GM21447 (cell line): Measurements from ENCODE around the gene EIF2B4.

Source experiments
- ATAC-seq: cut with Tn5 transposase; IDR thresholded peaks from one replicate; pipeline ENCODE4 v1.9.1; 2021; ENCODE audit not compliant: unreplicated experiment

The EIF2B4 gene

DNA sequence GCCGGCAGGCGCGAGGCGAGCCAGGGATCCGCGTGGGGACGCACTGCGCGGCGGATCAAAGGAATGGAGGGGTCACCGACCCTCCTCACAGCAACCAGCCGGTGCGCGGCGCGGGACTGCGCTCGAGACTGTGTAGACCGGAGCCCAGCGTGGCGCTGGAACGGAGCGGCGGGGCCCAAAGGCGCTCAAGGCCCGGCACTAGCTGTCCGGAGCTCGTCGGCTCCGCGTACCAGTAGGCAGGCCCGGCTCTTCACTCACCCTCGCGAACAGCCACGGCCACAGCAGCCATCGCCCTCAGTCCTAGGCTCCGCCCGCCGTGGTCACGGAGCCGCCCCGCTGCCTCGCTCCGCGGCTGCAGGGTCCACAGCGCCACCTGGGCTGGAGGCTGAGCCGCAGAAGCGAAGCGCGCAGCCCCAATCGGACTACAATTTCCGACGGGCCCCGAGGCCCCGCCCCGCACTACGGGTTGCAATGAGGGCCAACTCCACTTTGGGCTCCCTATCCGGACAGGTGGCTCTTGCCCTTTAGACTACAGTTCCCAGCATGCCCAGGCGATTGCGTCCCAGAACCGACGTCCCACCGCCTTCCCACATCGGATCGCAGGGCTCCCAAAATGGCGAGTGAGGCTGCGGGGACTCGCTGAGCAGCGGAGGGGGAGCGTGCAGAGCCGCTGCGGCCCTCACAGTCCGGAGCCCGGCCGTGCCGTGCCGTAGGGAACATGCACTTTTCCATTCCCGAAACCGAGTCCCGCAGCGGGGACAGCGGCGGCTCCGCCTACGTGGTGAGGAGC, at the start of gene EIF2B4, which contains the start of gene SNX17:
TSS of gene EIF2B4 (minus strand) at position 313 of the 790 bp plus-strand sequence. CDS start at position 289, 24 bp downstream.
TSS of gene SNX17 (plus strand) at position 591 of the 790 bp plus-strand sequence. CDS start at position 719, 128 bp downstream.
- ATAC-seq = peak; percentile 83

DNA sequence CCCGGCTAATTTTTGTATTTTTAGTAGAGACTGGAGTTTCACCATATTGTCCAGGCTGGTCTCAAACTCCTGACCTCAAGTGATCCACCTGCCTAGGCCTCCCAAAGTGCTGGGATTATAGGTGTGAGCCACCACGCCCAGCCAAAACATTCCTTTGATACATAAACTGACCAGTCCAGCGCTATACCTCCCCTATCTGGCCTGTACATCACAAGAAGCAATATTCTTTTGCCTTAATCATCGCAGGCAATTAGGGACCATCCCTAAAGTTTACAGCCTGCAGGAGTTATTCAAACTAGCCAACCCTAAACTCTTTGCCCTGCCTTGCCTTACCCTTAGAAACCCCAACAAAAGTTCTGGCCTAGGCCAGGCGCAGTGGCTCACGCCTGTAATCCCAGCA, 46.0 kb upstream of the EIF2B4 start:
- ATAC-seq = no peak

DNA sequence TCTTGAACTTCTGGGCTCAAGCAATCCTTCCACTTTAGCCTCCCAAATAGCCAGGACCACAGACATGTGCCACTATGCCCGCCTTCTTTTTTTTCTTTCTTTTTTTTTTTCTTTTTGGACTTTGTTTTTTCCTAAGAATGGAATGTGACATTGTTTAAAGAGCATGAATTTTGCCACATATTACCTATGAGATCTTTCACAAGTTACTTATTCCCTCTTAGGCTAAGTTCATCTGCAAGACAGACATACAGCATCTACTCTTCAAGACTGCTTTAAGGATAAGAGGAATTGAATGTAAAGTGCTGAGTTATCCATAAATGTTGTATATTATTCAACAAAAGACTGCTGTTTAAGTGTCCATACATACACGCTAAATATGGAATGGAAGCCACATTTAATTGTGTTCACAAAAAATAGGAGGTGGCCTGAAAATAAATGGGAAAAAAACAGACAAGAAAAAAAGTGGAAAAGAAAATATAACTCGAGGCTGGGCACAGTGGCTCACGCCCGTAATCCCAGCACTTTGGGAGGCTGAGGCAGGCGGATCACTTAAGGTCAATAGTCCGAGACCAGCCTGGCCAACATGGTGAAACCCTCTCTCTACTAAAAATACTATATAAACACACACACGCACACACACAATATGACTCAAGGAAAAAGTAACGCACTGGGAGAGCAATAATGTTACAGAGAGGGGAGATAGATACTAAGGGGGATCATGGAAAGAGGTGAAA, 42.4 kb upstream of the EIF2B4 start:
- ATAC-seq = no peak

DNA sequence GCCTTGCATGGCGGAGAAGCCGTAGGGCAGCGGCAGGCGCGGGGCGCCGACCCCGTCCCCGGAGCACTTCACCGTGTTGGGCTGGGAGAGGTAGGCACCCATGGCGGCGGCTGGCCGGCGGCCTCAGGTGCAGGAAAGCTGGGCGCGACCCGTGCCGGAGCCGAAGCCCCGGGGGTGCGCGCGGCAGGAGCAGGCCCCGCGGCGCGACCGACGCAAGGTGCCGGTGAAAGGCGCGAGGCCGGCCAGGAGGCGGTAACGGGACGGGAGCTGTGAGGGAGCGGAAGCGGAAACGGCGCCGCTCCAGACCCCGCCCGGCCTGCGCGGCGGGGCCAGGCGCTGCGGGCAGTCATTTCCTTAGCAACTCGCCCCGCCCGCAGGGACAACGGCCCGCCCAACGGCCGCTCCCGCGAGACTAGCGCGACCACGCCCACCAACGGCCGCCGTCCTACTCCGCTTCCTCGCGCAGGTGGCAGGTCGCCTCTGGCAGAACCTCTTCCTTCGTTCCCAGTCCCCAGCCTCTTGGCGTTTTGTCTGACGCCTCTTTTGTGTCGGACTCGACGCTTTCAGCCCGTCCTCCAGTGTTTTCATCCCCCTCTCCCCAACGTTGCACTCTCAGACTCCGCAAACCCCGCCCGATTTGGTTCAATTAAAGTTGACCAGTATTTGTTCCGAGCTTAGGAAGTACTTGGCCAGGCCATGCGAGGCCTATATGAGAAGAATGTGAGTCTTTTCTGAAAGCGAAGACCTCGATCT, 39.4 kb upstream of the EIF2B4 start, which contains the start of gene PPM1G:
TSS of gene PPM1G (minus strand) at position 271 of the 753 bp plus-strand sequence. CDS start at position 102, 169 bp downstream.
- peak; percentile 95 for ATAC-seq

DNA sequence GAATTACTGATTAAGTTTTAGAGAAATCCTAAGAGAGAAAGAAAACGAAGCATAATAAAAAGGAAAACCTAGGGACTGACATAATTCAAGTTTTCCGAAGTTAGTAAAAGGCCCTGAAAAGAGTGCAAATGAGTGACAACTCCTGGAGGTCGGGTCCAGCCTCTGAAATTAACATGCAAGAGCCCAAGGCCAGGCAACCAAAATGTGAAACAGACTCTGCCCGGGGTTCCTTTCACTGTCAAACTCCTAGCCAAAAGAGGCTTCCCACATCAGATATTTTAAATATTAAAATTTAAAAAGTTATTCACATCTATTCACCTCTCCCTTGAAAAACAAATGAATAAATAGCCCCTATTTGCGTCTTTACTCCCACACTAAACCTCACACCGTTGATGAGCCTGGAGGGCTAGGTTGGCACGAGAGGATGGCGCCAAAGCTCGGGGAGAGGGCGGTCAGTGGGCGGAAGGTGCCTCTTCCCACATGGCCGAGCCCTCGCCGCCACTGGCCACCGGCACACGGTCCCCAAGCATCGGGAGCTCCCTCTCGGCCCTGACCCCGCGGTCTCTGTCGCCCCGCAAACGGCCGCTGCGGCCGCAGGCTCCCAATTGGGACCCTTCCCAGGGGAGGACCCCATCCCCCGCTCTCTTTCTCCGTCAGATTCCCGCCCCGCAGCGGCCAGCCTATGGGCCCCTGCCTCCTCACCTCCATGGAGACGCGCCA, 38.6 kb upstream of the EIF2B4 start:
- ATAC-seq = peak; percentile 36

DNA sequence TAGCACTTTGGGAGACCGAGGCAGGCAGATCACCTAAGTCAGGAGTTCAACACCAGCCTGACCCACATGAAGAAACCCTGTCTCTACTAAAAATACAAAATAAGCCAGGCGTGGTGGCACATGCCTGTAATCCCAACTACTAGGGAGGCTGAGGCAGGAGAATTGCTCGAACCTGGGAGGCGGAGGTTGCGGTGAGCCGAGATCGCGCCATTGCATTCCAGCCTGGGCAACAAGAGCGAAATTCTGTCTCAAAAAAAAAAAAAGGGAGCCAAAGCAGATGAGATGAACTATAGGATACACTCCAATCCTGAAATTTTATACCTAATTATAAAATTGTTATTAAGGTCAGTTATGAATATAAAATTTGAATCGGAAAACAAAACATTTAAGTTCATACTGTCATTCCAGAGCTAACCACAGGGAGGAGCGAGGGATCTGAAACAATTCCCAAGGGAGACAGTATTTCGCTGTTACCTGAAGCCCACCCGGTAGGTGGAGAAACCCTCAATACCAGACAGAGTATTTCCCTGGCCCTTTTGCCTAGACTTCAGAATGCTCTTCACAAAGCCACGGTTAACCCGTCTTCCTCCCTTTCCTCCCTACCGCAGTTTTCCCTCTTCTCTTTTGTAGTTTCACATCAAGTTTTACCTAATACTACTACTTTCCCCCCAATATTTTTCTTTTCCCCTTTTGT, 37.8 kb upstream of the EIF2B4 start:
- ATAC-seq = no peak

DNA sequence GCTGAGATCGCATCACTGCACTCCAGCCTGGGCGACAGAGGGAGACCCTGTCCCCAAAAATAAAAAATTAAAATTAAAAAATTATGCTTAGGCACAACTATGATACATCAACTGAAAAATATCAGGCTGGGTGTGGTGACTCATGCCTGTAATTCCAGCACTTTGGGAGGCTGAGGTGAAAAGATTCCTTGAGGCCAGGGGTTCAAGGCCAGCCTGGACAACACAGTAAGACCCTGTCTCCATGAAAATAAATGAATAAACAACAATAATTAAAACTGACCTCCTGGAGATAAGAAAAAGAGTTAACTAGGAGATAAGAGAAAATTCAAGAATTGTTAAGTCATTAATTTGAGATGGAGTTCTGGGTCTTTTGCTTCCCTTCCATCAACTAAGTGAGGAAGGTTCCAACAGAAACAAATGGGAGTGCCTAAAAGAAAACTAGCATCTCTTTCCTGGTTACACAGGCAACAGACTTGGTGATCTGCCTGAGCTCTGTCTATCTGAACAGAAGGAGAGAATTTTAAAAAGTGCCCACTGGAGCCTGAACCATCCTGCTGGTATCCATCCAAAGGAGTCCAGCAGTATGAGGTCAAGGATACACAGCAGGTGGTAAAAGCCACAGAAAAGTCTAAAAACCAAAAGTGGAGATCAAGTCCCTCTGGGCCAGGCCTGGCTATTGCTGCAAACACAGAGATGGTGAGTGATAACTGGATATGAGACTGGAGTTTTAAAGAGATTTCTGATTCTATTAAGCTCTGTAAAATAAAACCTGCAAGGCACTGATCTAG, 30.4 kb upstream of the EIF2B4 start:
- ATAC-seq = no peak

DNA sequence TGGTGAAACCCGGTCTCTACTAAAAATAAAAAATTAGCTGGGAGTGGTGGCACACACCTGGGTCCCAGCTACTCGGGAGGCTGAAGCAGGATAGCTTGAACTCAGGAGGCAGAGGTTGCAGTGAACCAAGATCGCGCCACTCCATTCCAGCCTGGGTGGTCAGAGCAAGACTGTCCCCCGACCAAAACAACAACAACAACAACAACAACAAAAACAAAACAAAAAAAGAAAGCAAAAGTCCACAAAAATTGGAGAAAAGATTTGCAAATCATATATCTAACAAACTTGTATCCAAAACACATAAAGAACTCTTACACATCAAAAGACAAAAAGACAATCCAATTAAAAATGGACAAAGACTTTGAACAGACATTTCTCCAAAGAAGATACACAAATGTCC, 28.8 kb upstream of the EIF2B4 start:
- no peak for ATAC-seq

DNA sequence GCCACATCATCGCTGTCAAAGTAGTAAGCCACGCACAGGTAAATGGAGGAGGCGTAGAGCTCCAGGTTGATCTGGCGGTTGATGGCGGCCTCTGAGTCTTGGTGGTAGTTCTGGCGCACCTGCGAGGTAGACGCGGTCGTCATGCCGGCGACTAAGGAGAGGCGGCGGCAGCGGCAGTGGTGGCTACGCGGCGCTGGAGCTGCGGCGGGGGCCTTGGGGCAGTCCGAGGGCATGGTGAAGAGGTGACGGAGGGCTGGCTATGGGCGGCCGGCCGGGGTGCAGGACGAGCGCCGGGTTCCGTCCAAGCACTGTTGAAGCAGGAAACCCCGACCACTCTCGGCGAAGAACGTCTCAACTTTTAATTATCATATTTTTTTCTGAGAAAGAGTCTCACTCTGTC, 23.1 kb upstream of the EIF2B4 start:
- no peak for ATAC-seq

DNA sequence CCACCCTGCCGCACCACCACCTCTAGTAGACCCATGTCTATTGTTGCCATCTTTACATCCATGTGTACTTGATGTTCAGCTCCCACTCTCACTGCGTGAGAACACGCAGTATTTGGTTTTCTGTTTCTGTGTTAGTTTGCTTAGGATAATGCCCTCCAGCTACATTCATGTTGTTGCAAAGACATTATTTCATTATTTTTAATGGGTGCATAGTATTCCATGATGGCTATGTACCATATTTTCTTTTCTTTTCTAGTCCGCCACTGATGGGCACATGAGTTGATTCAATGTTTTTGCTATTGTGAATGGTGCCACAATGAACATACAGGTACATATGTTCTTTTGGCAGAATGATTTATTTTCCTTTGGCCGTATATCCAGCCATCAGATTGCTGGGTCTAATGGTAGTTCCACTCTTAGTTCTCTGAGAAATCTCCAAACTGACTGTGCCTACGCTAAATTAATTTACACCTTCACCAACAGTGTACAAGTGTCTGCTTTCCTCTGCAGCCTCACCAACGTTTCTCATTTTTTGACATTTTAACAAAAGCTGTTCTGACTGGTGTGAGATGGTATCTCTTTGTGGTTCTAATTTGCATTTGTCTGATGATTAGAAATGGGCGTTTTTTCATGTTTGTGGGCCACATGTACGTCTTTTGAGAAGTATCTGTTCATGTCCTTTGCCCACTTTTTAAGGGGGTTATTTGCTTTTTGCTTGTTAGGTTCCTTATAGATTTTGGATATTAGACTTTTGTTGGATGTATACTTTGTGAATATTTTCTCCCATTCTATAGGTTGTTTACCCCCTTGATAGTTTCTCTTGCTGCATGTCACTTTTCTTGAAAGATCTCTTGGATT, 20.9 kb upstream of the EIF2B4 start:
- no peak for ATAC-seq

DNA sequence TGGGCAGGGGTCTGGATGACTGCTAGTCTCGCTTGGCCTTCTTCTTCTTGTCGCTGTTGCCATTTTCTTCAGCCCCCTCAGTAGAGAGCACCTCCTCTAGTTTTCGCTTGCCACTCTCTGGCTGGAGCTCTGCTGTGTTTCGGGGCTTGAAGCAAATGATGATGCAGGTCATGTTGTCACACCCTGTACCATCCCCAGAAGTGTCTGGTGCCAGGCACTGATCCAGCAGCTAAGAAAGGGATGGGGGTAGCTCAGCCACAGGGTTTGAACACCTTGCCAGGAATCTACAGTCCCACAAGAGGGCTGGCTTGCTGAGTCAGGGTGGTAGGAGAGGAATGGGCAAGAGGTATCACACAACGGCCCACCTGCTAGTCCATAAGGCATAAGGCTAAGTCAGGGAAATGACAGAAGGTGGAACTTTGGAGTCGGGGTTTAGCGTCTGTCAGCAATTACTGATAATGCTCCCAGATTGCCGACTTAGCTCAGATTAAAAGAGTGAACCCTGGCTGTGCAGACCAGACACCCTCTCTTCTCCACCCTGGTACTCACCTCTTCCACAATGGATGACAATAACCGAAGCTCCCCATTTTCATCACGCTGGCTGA, 11.5 kb upstream of the EIF2B4 start:
- ATAC-seq = no peak

DNA sequence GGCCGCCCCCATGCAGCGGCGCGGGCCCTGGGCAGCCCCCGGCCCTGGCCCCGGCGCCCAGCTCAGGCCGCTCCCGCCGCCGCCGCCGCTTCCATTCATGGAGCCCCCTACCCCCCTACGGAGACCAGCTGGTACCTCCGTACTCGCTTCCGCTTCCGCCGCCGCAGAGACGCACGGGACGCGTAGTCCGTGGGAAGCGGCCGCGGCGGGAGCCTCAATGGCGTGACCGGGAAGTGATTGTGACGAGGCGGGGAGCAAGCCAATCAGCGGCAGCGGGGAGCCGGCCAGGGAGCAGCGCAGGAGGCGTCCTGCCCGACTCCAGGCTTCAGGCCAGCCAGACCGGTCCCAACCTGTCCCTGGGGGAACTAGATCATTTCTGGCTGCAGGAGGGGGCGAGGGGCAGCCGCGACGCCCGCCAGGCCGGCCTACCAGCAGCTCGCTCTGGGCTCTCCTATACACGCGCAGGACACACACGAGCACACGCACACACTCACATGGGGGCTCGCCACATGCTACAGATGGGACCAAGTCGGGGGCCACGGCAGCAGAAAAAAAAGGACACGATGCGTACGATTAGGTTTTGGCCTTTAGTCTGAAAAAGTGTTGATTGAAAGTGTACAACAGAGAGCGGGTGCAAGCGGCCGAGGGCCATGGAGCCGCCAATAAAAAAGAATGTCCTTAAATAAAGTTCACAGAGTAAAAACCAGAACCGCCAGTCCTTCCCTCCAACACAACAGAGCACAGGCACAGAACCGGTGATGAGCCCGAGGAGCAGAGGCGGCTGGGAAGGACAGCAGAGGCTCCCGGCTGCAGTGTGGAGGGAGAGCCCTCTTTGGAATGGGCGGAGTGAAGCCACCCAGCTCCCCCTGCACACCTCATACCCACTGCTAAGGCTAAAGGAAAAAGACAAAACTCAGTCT, 10.7 kb upstream of the EIF2B4 start, which contains the start of gene ZNF513:
TSS of gene ZNF513 (minus strand) at position 109 of the 920 bp plus-strand sequence. CDS start 208 bp downstream, outside the sequence.
- peak; percentile 91 for ATAC-seq

DNA sequence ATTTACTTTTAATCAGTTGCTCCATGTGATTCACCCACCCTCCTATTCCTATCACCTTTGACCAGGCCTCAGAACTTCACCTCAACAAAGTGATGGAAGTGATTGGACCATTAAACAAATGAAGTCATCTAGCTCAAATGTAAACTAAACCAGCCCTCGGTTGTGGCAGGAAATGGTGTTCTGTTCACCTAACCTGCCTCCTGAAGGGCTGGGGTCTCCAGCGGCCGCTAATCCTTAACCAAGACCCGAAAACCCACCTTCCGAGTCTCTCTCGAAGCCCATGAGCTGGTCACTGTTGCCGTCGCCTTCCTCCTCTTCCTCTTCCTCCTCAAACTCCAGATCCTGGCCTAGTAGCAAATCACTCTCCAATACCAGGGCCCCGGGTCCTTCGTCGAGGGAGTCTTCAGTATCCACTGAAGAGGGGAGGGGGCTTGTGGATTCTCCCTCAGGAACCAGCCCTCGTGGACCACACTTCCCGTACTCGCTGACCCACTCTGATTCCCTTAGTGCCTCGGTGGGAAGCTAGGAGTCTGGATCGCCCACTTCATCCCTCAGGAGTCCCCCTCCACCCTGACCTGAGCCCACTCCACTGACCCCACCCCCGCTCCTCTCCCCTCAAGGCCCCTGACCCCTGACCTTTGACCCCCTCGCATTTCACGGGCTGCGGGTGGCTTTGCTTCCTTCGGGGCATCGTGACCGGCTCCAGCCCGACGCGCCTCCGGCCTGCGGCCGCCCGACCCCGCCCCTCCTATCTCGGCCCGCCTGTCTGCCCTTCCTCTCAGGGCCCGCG, 9.9 kb upstream of the EIF2B4 start:
- peak; percentile 38 for ATAC-seq

DNA sequence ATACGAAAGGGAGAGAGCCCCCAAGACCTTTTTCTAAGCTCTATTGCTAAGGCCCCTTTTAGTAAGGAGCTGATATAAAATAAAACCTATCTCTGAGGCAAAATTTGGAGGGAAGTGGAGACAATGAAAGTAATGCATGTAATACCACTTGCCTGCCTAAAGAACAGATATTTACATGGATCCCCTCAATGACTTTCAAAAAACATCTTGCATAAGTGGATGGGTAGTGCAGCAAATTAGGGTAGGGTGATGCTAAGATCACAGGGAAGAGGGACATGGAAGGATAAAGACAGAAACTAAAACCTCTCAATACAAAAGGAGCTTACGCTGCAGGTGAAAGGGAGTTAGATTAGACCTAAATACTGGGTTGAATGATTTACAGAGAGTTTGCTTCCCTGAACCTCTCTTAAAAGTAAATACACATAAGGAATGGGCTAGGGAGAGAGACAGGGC, 9.3 kb upstream of the EIF2B4 start:
- no peak for ATAC-seq

DNA sequence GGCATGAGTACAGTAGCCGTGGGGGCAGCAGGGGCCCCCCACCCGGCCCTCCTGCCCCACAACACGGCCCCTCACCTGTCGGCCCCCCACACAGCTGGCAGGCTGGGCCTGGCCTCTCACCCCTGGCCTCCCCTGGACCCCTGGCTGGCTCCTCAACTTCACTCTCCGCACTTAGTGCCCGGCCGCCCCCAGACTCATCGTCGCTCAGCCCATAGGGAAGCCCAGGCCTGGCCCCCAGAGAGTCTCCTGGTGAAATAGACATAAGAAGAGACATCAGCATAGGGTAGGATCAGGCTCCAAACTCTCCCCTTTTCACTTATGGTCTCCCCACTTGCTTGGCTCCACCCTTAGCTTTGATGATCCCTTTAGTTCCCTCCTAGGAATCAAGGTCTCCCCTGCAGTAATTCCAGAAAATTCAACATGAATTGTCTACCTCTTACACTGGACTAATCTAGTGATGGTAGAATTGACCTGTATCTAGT, 8.7 kb upstream of the EIF2B4 start:
- ATAC-seq = no peak
